ENCODE measurements around the gene NXPE4. TPM values are rescaled to one million over a fixed set of nuclear protein-coding genes. Genes with fewer than 3 reads are reported as not detected.

Gene NXPE4
- total and polyA plus RNA-seq, 4 donors: 0.12 TPM; not detected in 3

- no peaks in the 10 kb centered on the region for H3K27me3 ChIP-seq (ENCODE audit: control insufficient read depth, insufficient read depth, low read length)
- no peak overlapping the region for H3K4me3 ChIP-seq (ENCODE audit: low read depth, low read length)
- H3K36me3 ChIP-seq (ENCODE audit: control insufficient read depth, insufficient read depth, low read length): no peaks in the 10 kb centered on the region
- no peak for DNase-seq (ENCODE audit: low read depth in 4 of 6, low spot score in 6 of 6)
- no peak overlapping the region for H3K27ac ChIP-seq (ENCODE audit: low read depth, low read length)
- WGBS (ENCODE audit: insufficient coverage): 64% methylated on average over 1 of the region's 2 CpGs
- no peaks in the 10 kb centered on the region for H3K4me1 ChIP-seq (ENCODE audit: control insufficient read depth, insufficient read depth, low read length)
- peaks cover 5% of the 10 kb centered on the region for H3K9me3 ChIP-seq (ENCODE audit: control insufficient read depth, insufficient read depth, low read length)
Measured at GRCh38 chr11:114522818-114523217, 72.8 kb downstream of the NXPE4 start.

Small RNA genes within 50 kb of the gene (small RNA-seq; reads per million reads assigned to genes)
- not detected for gene RF01210 (ENCODE audit: low replicate concordance)

Other genes starting within 250 kb of the NXPE4 start
- 10 to 100 TPM; 11.5 to 14.3 TPM for gene C11orf71, start 195.3 kb downstream of the NXPE4 start, total RNA-seq
- 10 to 100 TPM; 18.5 to 23.4 TPM for gene C11orf71, start 195.3 kb downstream of the NXPE4 start, polyA plus RNA-seq (ENCODE audit: insufficient read length in 2 of 2)
- gene RBM7, start 195.1 kb downstream of the NXPE4 start, total RNA-seq: 10 to 100 TPM; 29.9 to 42.6 TPM
- gene RBM7, start 195.1 kb downstream of the NXPE4 start, polyA plus RNA-seq (ENCODE audit: insufficient read length in 2 of 2): 10 to 100 TPM; 27.9 to 33.8 TPM
- gene REXO2, start 156.3 kb downstream of the NXPE4 start, total RNA-seq: 10 to 100 TPM; 69.2 to 76.1 TPM
- 10 to 100 TPM; 65.4 to 71.1 TPM for gene REXO2, start 156.3 kb downstream of the NXPE4 start, polyA plus RNA-seq (ENCODE audit: insufficient read length in 2 of 2)
- gene NXPE1, start 35.9 kb downstream of the NXPE4 start, total RNA-seq: not detected
- not detected for gene NXPE1, start 35.9 kb downstream of the NXPE4 start, polyA plus RNA-seq (ENCODE audit: insufficient read length in 2 of 2)
- under 1 TPM; 0.50 to 0.89 TPM for gene NXPE2, start 82.7 kb upstream of the NXPE4 start, total RNA-seq
- gene NXPE2, start 82.7 kb upstream of the NXPE4 start, polyA plus RNA-seq (ENCODE audit: insufficient read length in 2 of 2): under 1 TPM; 0.47 to 0.54 TPM